Hair follicular keratinocyte (primary cell): Measurements from ENCODE around the gene TRIM34. TPM values are rescaled to one million over a fixed set of nuclear protein-coding genes. Genes with fewer than 3 reads are reported as not detected.

Source experiments
- total RNA-seq: library from RNA; depleted of rRNA; stranded (reverse); fragments of >200 nt; gene quantifications from 2 replicates; pipeline ENCODE4 v1.2.3, GENCODE V29; 2015

The TRIM34 gene, protein sequence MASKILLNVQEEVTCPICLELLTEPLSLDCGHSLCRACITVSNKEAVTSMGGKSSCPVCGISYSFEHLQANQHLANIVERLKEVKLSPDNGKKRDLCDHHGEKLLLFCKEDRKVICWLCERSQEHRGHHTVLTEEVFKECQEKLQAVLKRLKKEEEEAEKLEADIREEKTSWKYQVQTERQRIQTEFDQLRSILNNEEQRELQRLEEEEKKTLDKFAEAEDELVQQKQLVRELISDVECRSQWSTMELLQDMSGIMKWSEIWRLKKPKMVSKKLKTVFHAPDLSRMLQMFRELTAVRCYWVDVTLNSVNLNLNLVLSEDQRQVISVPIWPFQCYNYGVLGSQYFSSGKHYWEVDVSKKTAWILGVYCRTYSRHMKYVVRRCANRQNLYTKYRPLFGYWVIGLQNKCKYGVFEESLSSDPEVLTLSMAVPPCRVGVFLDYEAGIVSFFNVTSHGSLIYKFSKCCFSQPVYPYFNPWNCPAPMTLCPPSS
- total RNA-seq, result 4.9 and 6.5 TPM in 2 replicates

DNA sequence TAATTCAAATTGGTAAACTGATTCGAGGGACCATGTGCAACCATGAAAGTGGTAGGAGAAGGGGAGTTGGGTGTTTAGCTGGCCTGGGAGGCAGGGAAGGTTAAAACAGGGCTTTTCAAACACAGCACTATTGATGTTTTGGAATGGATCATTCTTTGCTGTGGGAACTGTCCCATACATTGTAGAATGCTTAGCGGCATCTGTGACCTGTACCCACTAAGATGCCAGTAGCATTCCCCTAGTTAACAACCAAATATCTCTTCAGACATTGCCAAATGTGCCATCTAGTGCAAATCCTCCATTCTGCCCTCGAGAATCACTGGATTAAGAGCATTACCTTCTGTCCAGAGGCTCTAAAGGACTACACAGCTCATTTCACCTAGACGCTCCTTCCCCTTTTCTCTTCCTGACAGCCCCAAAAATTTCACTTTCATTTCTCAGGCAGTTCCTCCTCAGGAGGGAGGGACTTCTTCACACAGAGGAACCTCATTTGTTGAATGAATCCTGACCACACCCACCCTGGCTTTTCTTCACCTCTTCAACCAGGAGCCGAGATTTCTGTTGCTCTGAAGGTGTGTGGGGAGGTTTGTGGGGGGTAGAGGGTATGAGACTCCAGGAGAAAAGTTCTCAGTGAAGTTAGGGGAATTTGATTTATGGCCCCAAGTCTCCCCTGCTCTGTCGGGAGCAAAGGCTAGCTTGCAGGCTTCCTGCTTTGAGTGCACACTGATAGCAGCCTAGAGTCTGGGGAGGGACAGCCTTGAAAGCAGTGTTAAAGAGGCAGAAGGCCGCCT is at the start of gene TRIM34:
Gene TRIM34 (plus strand): TSS at position 513 of the 791 bp plus-strand sequence. CDS start 7,331 bp downstream, outside the sequence.

DNA sequence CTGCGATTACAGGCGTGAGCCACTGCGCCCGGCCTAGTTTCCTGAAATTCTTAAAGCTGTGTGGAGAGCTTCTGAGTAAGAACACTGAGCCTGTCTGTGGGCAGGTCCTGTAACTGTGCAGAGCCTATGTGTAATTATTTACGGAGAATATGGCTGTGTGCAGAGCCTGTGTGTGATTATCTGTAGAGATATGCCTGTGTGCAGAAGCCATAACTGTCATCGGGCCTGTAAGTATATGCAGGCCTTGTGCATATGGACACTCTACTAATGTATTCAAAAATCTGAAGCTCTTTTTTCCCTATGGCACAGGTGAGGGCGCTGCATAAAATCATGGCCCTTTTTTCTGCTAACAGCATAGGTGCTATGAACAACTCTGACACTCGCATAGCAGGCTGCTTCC is 44.2 kb upstream of the TRIM34 start, which contains the start of gene OR52B6:
Gene OR52B6 (plus strand): TSS at position 301 of the 400 bp plus-strand sequence. CDS start 0 bp downstream, at position 301.

DNA sequence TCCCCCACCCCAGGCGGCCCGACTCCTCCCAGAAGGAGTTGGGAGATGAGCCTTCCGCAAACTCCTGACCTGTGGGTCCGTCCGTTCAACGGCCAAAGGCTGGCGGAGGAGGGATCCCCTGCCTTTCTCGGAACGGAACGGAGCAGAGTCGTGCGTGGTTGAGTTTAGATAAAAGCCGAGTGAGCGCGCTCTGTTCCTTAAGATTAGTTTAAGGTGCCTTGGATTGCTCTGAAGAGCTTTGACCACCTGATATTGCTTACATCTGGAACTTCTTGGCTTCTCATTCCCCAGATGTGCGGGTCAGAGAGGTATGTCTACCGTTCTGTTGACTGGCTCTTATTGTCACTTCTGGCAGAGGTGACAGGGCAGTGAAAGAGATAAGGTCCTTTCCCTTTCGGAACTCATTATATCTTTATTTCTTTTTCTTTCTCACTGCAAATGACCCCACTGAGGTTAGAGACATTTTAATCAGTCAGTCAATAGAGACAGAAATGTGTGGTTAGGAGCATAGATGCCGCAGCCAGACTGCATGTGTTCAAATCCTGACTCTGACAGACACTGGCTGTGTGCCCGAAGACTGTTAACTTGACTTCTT is 28.1 kb upstream of the TRIM34 start, which contains the start of gene TRIM6:
Gene TRIM6 (plus strand): TSS at position 31 of the 595 bp plus-strand sequence. CDS start 261 bp downstream, at position 292.

DNA sequence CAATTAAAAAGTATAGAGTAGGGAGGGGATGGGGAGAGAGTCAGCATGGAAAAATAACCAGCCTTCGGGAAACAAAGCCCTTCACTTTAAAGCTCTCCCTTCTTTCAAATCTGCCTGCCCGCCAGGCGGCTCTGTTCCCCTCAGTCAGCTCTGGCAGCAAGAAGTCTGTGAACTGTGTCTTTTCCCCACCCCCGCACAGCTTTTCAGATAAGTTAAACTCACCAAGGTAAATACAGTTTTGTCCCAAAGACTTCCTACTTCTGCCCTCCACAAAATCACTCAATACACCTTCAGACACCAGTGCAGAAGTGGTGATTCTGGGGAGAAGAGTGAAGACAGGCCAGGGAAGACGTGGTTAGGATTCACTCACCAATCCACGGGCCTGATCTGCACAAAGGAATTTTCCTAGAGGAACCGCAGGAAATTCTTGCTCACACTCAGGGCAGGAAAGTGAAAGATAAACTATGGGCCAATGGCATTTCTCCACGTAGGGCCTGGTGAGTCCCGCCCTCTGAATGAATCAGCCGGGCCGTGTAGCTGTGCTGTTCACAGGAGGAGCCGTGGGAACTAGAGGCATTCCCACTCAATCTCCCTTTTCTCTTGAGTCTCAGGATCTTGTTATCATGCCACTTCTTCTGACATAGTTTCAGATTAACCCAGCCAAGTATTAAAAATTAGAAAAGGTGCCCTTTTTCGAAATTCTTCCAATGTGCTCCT is 60.0 kb downstream of the TRIM34 start, which contains the start of gene TRIM5:
Gene TRIM5 (minus strand): TSS at position 429 of the 717 bp plus-strand sequence. CDS start 4,897 bp downstream, outside the sequence.

DNA sequence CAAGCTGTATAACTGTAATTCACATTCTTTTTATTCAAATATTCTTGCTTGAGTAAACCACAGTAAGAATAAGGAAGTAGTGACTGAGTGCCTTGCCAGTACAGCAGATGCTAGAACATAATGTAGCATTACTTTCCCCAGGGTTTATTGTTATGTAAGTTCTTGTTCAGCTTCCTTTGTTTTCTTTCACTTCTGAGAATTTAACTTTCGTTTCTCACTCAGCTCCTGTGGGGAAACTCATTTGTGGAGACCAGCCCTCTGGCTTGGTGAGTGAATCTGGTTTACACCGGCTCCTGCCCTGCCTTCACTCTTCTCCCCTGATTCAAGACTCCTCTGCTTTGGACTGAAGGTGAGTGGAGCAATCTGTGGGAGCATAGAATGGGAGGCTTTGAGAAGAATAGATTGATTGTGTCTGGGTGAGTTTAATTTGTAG is 64.8 kb downstream of the TRIM34 start, which contains the start of gene TRIM22:
Gene TRIM22 (plus strand): TSS at position 240 of the 433 bp plus-strand sequence. CDS start 6,443 bp downstream, outside the sequence.

Other genes with a start within 250 kb of the TRIM34 start
- gene OR51M1, start 241.2 kb upstream of the TRIM34 start, total RNA-seq, result not detected in 2 replicates
- gene OR51Q1, start 202.9 kb upstream of the TRIM34 start, total RNA-seq, result not detected in 2 replicates
- not detected in 2 replicates for gene OR51I1, start 183.5 kb upstream of the TRIM34 start, total RNA-seq
- gene OR51I2, start 175.7 kb upstream of the TRIM34 start, total RNA-seq, result not detected in 2 replicates
- gene OR52D1, start 136.3 kb upstream of the TRIM34 start, total RNA-seq, result not detected in 2 replicates
- not detected in 2 replicates for gene UBQLN3, start 115.0 kb upstream of the TRIM34 start, total RNA-seq
- not detected in 2 replicates for gene UBQLNL, start 108.3 kb upstream of the TRIM34 start, total RNA-seq
- gene OR52H1, start 76.5 kb upstream of the TRIM34 start, total RNA-seq, result not detected in 2 replicates
- not detected in 2 replicates for gene OR52B6, start 44.1 kb upstream of the TRIM34 start, total RNA-seq
- gene TRIM6, start 28.4 kb upstream of the TRIM34 start, total RNA-seq, result 2.7 and 2.8 TPM in 2 replicates
- gene TRIM5, start 60.1 kb downstream of the TRIM34 start, total RNA-seq, result 27.4 and 31.2 TPM in 2 replicates
- gene TRIM22, start 64.8 kb downstream of the TRIM34 start, total RNA-seq, result 18.9 and 41.5 TPM in 2 replicates
- gene OR56B1, start 111.4 kb downstream of the TRIM34 start, total RNA-seq, result not detected in 2 replicates
- not detected in 2 replicates for gene OR52N4, start 129.2 kb downstream of the TRIM34 start, total RNA-seq
- not detected in 2 replicates for gene OR52N5, start 158.4 kb downstream of the TRIM34 start, total RNA-seq
- gene OR52N1, start 166.3 kb downstream of the TRIM34 start, total RNA-seq, result not detected in 2 replicates
- gene OR52N2, start 183.9 kb downstream of the TRIM34 start, total RNA-seq, result not detected in 2 replicates
- gene OR52E6, start 216.9 kb downstream of the TRIM34 start, total RNA-seq, result not detected in 2 replicates
- gene OR52E8, start 232.7 kb downstream of the TRIM34 start, total RNA-seq, result not detected in 2 replicates